ENCODE results near the gene TSPAN14.

Gene TSPAN14

DNA sequence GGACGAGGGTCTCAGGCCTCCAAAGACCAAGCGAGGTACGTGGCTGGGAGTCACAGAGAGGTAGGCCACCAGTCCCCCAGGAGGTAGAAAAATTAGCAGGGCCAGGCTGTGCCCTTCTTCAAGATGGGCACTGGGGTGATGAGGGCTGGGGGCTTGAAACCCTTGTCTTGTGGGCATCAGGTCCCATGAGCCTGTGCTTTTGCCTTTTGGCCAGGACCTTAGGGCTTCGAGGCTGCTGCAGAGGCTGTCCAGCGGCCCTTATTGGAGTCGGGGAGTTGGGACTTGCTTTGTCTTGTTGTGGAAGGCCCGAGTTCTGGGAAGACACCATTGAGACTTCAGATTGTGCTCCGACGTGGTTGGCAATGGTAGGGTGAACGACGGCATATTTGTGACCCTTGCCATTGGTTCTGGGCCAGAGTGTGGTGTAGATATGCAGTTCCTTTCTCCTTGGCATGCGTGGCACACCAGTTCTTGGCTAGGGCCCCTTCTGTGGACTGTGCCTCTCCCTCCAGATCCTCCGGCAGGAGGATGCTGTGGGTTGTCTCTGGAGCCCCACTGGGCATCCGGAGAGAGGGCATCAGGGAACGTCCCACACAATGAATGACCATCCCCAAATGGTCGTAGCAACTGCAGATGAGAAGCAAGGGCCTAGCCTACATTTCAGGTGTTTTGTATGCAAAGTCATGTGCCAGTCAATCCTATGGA lies 84.5 kb downstream of the TSPAN14 start:
- no peak overlapping the region for H3K4me3 ChIP-seq (replicated peaks; ENCODE audit: insufficient read depth, low read length)
- H3K27ac ChIP-seq (replicated peaks): no peak overlapping the region
- H3K27me3 ChIP-seq (ENCODE audit: insufficient read depth, poor library complexity, severe bottlenecking): no peaks in the 10 kb centered on the region
- TF ChIP-seq, protein P1, sequence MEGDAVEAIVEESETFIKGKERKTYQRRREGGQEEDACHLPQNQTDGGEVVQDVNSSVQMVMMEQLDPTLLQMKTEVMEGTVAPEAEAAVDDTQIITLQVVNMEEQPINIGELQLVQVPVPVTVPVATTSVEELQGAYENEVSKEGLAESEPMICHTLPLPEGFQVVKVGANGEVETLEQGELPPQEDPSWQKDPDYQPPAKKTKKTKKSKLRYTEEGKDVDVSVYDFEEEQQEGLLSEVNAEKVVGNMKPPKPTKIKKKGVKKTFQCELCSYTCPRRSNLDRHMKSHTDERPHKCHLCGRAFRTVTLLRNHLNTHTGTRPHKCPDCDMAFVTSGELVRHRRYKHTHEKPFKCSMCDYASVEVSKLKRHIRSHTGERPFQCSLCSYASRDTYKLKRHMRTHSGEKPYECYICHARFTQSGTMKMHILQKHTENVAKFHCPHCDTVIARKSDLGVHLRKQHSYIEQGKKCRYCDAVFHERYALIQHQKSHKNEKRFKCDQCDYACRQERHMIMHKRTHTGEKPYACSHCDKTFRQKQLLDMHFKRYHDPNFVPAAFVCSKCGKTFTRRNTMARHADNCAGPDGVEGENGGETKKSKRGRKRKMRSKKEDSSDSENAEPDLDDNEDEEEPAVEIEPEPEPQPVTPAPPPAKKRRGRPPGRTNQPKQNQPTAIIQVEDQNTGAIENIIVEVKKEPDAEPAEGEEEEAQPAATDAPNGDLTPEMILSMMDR (IDR thresholded peaks at IDR 0.05; ENCODE audit: insufficient read depth, low read length): no peak
- TF ChIP-seq SPI1 (IDR thresholded peaks at IDR 0.05; ENCODE audit: borderline replicate concordance, low read depth): no peak
- no peak for TF ChIP-seq POLR2AphosphoS5 (IDR thresholded peaks at IDR 0.05; ENCODE audit: low read depth)
- no peak for TF ChIP-seq REST (IDR thresholded peaks at IDR 0.05; ENCODE audit: insufficient replicate concordance, low read depth)
- no peak for TF ChIP-seq GABPA (IDR thresholded peaks at IDR 0.05; ENCODE audit: low read depth)
- DNase-seq (ENCODE audit: low read depth in 1 of 2, low spot score in 1 of 2): no peak

DNA sequence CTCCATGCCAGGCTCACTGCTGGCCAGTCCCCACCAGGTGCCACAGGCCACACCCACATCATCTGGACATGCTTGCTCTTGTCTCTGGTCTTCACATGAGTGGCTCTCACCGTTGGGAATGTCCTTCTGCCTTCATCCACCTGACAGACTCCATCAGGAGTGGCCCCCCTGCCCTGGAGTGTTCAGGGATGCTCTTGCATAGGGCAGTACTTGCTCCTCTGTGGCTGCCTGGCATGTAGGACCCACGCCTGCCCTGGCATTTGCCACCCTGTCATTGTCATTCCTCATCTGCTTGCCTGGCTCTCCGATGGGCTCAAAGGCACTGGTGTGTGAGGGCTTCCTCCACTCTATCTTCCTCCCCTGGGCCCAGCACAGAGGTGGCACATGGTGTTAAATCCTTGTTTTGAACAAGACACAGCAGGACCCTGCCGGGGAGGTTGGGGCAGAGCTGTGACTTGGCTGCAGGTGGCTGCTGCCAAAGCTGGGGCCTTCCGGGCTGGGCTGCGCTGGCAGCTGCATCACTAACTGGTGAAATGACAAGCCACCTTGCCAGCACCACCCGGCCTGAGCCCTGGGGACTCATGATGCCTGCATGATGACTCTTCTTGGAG lies 85.4 kb downstream of the TSPAN14 start:
- no peak for DNase-seq (ENCODE audit: low read depth in 1 of 2, low spot score in 1 of 2)
- no peak overlapping the region for H3K27ac ChIP-seq (replicated peaks)
- TF ChIP-seq SPI1 (IDR thresholded peaks at IDR 0.05; ENCODE audit: borderline replicate concordance, low read depth): no peak
- TF ChIP-seq GABPA (IDR thresholded peaks at IDR 0.05; ENCODE audit: low read depth): no peak
- TF ChIP-seq, protein P1 (IDR thresholded peaks at IDR 0.05; ENCODE audit: insufficient read depth, low read length): no peak
- TF ChIP-seq REST (IDR thresholded peaks at IDR 0.05; ENCODE audit: insufficient replicate concordance, low read depth): no peak
- no peak for TF ChIP-seq POLR2AphosphoS5 (IDR thresholded peaks at IDR 0.05; ENCODE audit: low read depth)
- H3K27me3 ChIP-seq (ENCODE audit: insufficient read depth, poor library complexity, severe bottlenecking): no peaks in the 10 kb centered on the region
- H3K4me3 ChIP-seq (replicated peaks; ENCODE audit: insufficient read depth, low read length): no peak overlapping the region

DNA sequence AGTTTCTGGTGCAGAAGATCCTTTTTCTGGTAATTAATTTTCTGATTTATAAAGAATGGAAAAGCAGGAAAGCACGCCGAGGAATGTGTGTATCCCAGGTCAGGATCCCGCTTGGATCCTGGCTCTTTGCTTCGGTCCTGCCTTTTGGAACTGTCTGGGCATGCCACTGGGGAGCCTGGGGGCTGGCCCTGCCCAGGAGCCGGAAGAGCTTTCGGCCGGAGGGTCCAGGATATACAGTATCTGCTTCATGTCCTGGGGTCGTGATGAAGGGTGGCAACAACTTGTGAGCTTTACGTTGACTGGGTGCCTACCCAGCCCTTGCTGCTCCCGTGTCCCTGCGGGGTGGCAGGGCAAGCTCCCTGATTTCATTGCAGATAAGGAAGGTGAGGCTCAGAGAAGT lies 86.0 kb downstream of the TSPAN14 start:
- DNase-seq (ENCODE audit: low read depth in 1 of 2, low spot score in 1 of 2): no peak
- no peaks in the 10 kb centered on the region for H3K27me3 ChIP-seq (ENCODE audit: insufficient read depth, poor library complexity, severe bottlenecking)
- no peak overlapping the region for H3K27ac ChIP-seq (replicated peaks)
- TF ChIP-seq SPI1 (IDR thresholded peaks at IDR 0.05; ENCODE audit: borderline replicate concordance, low read depth) (no peak), GABPA (IDR thresholded peaks at IDR 0.05; ENCODE audit: low read depth) (no peak)
- no peak overlapping the region for H3K4me3 ChIP-seq (replicated peaks; ENCODE audit: insufficient read depth, low read length)

DNA sequence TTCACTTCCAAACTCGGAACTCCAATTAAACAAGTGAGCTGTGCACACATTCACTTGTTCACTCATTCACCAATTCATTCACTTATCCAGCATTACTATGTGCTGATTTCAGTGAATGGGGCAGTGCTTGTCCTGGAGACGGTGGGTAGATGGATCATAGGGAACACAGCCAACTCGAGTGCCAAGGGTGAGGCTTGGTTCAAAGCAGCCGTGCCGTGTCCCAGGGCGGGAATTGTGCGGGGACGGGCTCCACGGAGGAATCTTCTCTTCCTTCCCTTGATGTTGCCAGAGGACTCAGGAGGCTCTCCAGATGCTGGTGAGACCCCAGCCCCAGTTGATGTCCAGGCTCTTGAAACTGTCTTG lies 86.5 kb downstream of the TSPAN14 start:
- no peak for DNase-seq (ENCODE audit: low read depth in 1 of 2, low spot score in 1 of 2)
- no peak for TF ChIP-seq REST (IDR thresholded peaks at IDR 0.05; ENCODE audit: insufficient replicate concordance, low read depth)
- no peak for TF ChIP-seq GABPA (IDR thresholded peaks at IDR 0.05; ENCODE audit: low read depth)
- TF ChIP-seq SPI1 (IDR thresholded peaks at IDR 0.05; ENCODE audit: borderline replicate concordance, low read depth): no peak
- no peak for TF ChIP-seq POLR2AphosphoS5 (IDR thresholded peaks at IDR 0.05; ENCODE audit: low read depth)
- TF ChIP-seq, protein P1 (IDR thresholded peaks at IDR 0.05; ENCODE audit: insufficient read depth, low read length): no peak

More for the DNA sequence above, 86.5 kb downstream of the TSPAN14 start:
- Histone ChIP-seq H3K27ac (replicated peaks) (no peak overlapping the region), H3K4me3 (replicated peaks; ENCODE audit: insufficient read depth, low read length) (no peak overlapping the region), H3K27me3 (ENCODE audit: insufficient read depth, poor library complexity, severe bottlenecking) (no peaks in the 10 kb centered on the region)

Data from HL-60 (cell line).